WTC11 (cell line): ENCODE results near the gene NAA60. TPM values are rescaled to one million over a fixed set of nuclear protein-coding genes. Genes with fewer than 3 reads are reported as not detected.
A peak's percentile ranks its signal among the peaks of the same experiment; 100 is the strongest.

ENCODE experiments used
- ATAC-seq: fragments of 200-7000 bp; cut with Tn5 transposase; 2 replicates; pipeline ENCODE4 v1.10.0; 2021; ENCODE audit warnings: mild to moderate bottlenecking, moderate library complexity
- CTCF ChIA-PET: fragments of 300-600 bp; sonication (Branson Sonifier 250); formaldehyde crosslinking; loops from one replicate; lab custom pipeline; 2021; ENCODE audit warnings: antibody characterized with exemption; lab: Charles Lee
- POLR2A ChIA-PET: fragments of 350-600 bp; sonication (Branson Sonifier 250); formaldehyde crosslinking; loops from one replicate; lab custom pipeline; 2021; ENCODE audit warnings: antibody characterized with exemption; lab: Charles Lee
- DNase-seq: peaks from one replicate; pipeline ENCODE4 v3.0.0; 2021; ENCODE audit warnings: low spot score
- H3K27ac Mint-ChIP-seq: 2 replicates; pipeline ENCODE4 v1.8.0; 2021; ENCODE audit warnings: mixed read lengths
- H3K27me3 Mint-ChIP-seq: 2 replicates; pipeline ENCODE4 v1.8.0; 2021; ENCODE audit warnings: low read depth, mild to moderate bottlenecking, moderate library complexity, mixed read lengths
- H3K36me3 Mint-ChIP-seq: 2 replicates; pipeline ENCODE4 v1.8.0; 2021; ENCODE audit warnings: mixed read lengths
- H3K4me1 Mint-ChIP-seq: 2 replicates; pipeline ENCODE4 v1.8.0; 2022; ENCODE audit warnings: mixed read lengths
- H3K4me3 Mint-ChIP-seq: 2 replicates; pipeline ENCODE4 v1.8.0; 2021; ENCODE audit warnings: mild to moderate bottlenecking, moderate library complexity, mixed read lengths
- H3K9me3 Mint-ChIP-seq: 2 replicates; pipeline ENCODE4 v1.8.0; 2021; ENCODE audit warnings: mixed read lengths
- ARID4B ChIP-seq: sonication (generic); formaldehyde crosslinking; IDR thresholded peaks from 2 replicates; pipeline ENCODE4 v1.8.0; 2023; ENCODE audit warnings: missing genetic modification reagents, mild to moderate bottlenecking, borderline replicate concordance
- ATF1 ChIP-seq: sonication (generic); formaldehyde crosslinking; IDR thresholded peaks from 2 replicates; pipeline ENCODE4 v1.8.1; 2023; ENCODE audit warnings: mild to moderate bottlenecking, moderate library complexity, missing genetic modification reagents
- CBFB ChIP-seq: sonication (generic); formaldehyde crosslinking; IDR thresholded peaks from 2 replicates; pipeline ENCODE4 v1.8.1; 2022; ENCODE audit warnings: mild to moderate bottlenecking, low read depth, missing genetic modification reagents
- ESRRA ChIP-seq: sonication (generic); formaldehyde crosslinking; IDR thresholded peaks from 2 replicates; pipeline ENCODE4 v1.8.1; 2022; ENCODE audit warnings: mild to moderate bottlenecking, missing genetic modification reagents, borderline replicate concordance
- FOXP1 ChIP-seq: sonication (generic); formaldehyde crosslinking; IDR thresholded peaks from 2 replicates; pipeline ENCODE4 v1.8.0; 2022; ENCODE audit warnings: missing genetic modification reagents, mild to moderate bottlenecking, moderate library complexity, borderline replicate concordance
- GTF2I ChIP-seq: fragments of 250-450 bp; sonication (Bioruptor Pico); conservative IDR thresholded peaks from 2 replicates; pipeline ENCODE4 v1.4.0; 2021; ENCODE audit warnings: mild to moderate bottlenecking
- HMGA2 ChIP-seq: fragments of 250-450 bp; sonication (Bioruptor Pico); IDR thresholded peaks from 2 replicates; pipeline ENCODE4 v1.4.0; 2021; ENCODE audit warnings: mild to moderate bottlenecking, moderate library complexity
- JUN ChIP-seq: sonication (generic); formaldehyde crosslinking; IDR thresholded peaks from 2 replicates; pipeline ENCODE4 v1.8.0; 2023; ENCODE audit warnings: mild to moderate bottlenecking, missing genetic modification reagents
- MLX ChIP-seq: sonication (generic); formaldehyde crosslinking; IDR thresholded peaks from 2 replicates; pipeline ENCODE4 v1.8.1; 2023; ENCODE audit warnings: mild to moderate bottlenecking, missing genetic modification reagents, moderate library complexity
- MYBL2 ChIP-seq: sonication (generic); formaldehyde crosslinking; IDR thresholded peaks from 2 replicates; pipeline ENCODE4 v1.8.1; 2023; ENCODE audit warnings: mild to moderate bottlenecking, moderate library complexity, missing genetic modification reagents
- NFYB ChIP-seq: sonication (generic); formaldehyde crosslinking; conservative IDR thresholded peaks from 2 replicates; pipeline ENCODE4 v1.8.0; 2022; ENCODE audit warnings: low read depth, missing genetic modification reagents
- SMAD4 ChIP-seq: sonication (generic); formaldehyde crosslinking; IDR thresholded peaks from 2 replicates; pipeline ENCODE4 v1.8.0; 2022; ENCODE audit warnings: mild to moderate bottlenecking, missing genetic modification reagents
- TEAD1 ChIP-seq: sonication (generic); formaldehyde crosslinking; IDR thresholded peaks from 2 replicates; pipeline ENCODE4 v1.8.0; 2022; ENCODE audit warnings: mild to moderate bottlenecking, missing genetic modification reagents
- TP53 ChIP-seq: sonication (generic); formaldehyde crosslinking; IDR thresholded peaks from 2 replicates; pipeline ENCODE4 v1.8.1; 2023; ENCODE audit warnings: mild to moderate bottlenecking, missing genetic modification reagents
- total RNA-seq: library from RNA; stranded (reverse); gene quantifications from 3 replicates; pipeline ENCODE4 v1.2.3, GENCODE V29; 2021
- TF ChIP-seq, protein P1 (sequence below): sonication (generic); formaldehyde crosslinking; IDR thresholded peaks from 2 replicates; pipeline ENCODE4 v1.8.0; 2022; ENCODE audit warnings: mild to moderate bottlenecking, missing genetic modification reagents
- TF ChIP-seq, protein P2 (sequence below): sonication (generic); formaldehyde crosslinking; IDR thresholded peaks from 2 replicates; pipeline ENCODE4 v1.8.1; 2022; ENCODE audit warnings: missing genetic modification reagents, borderline replicate concordance
- TF ChIP-seq, protein P3 (sequence below): sonication (generic); formaldehyde crosslinking; conservative IDR thresholded peaks from 2 replicates; pipeline ENCODE4 v1.8.1; 2022; ENCODE audit warnings: mild to moderate bottlenecking, missing genetic modification reagents

The NAA60 gene
- total RNA-seq, 1 experiment from 2014 or later: 50.3 TPM

DNA sequence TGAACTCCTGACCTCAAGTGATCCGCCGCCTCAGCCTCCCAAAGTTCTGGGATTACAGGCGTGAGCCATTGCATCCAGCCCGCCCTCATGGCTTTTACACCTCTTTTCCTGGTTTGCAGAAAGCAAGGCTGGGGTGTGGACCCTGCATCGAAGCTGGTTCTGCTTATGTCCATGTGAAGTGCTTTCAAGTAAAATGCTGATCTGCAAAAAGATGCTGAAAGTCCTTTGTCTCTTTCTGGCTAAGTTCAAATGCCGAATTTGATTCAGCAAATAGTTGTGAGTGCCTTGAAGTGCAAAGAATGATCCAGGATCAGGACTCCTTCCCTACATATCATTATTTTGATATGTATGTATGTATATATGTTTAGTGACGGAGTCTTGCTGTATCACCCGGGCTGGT lies 17.1 kb downstream of the NAA60 start:
- ChIA-PET POLR2A (no interaction called here), CTCF (no interaction called here)

GRCh38 chr16:3461151-3461550 lies 17.7 kb downstream of the NAA60 start:
- Mint-ChIP-seq H3K9me3 (no peaks in the 10 kb centered on the region), H3K4me3 (no peak overlapping the region), H3K27ac (peak overlapping the region; percentile 65; the same call in 1 of the 2 replicates), H3K27me3 (no peaks in the 10 kb centered on the region), H3K36me3 (0 out of 2 replicates have a peak, but pooled peaks cover 3% of the 10 kb centered on the region), H3K4me1 (peaks cover 53% of the 10 kb centered on the region)
- DNase-seq (no peak), ATAC-seq (no peak)
- POLR2A ChIA-PET: no interaction called here
- no peak for TF ChIP-seq ATF1 (CRISPR knock-in tag)
- no peak for TF ChIP-seq ESRRA (CRISPR knock-in tag)
- no peak for TF ChIP-seq TP53
- CTCF ChIA-PET: no interaction called here

More for the DNA sequence above, 17.1 kb downstream of the NAA60 start:
- Mint-ChIP-seq H3K9me3 (no peaks in the 10 kb centered on the region), H3K4me1 (peaks cover 51% of the 10 kb centered on the region), H3K27me3 (no peaks in the 10 kb centered on the region), H3K27ac (no peak overlapping the region), H3K36me3 (0 out of 2 replicates have a peak, but pooled peaks cover under 1% of the 10 kb centered on the region), H3K4me3 (peak overlapping the region; percentile 87; the same call in 1 of the 2 replicates)
- ATAC-seq (no peak), DNase-seq (no peak)
- TF ChIP-seq TEAD1 (CRISPR knock-in tag) (no peak), HMGA2 (CRISPR knock-in tag) (no peak), NFYB (CRISPR knock-in tag) (no peak), MYBL2 (no peak), SMAD4 (CRISPR knock-in tag) (no peak), ARID4B (CRISPR knock-in tag) (no peak), CBFB (no peak)
- TF ChIP-seq, protein P1, sequence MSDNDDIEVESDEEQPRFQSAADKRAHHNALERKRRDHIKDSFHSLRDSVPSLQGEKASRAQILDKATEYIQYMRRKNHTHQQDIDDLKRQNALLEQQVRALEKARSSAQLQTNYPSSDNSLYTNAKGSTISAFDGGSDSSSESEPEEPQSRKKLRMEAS (CRISPR knock-in tag): no peak

DNA sequence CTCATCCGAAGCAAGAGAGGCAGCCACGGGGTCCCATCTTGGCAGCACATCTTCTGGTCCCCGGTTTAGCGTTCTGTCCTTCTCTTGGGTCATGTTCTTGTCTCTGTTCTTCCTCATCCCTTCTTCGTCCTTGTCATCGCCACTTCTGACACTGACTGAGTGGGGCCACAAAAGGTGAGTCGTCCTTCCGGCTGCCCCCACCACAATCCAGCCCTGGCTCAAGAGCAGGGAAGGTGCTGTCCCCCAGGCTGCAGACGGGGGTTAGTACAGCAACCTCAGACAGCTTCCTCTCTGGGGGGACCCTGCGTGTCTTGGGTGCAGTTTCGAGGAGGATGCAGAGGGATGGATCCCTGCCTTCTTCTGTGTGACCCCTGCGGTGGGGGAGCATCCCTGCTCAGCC lies 21.8 kb downstream of the NAA60 start:
- POLR2A ChIA-PET: no interaction called here
- peaks cover 13% of the 10 kb centered on the region; the same call in 1 of the 2 replicates for H3K36me3 Mint-ChIP-seq
- TF ChIP-seq ARID4B (CRISPR knock-in tag) (no peak), GTF2I (CRISPR knock-in tag) (no peak), FOXP1 (CRISPR knock-in tag) (no peak), MLX (CRISPR knock-in tag) (no peak), JUN (no peak)
- TF ChIP-seq, protein P2, sequence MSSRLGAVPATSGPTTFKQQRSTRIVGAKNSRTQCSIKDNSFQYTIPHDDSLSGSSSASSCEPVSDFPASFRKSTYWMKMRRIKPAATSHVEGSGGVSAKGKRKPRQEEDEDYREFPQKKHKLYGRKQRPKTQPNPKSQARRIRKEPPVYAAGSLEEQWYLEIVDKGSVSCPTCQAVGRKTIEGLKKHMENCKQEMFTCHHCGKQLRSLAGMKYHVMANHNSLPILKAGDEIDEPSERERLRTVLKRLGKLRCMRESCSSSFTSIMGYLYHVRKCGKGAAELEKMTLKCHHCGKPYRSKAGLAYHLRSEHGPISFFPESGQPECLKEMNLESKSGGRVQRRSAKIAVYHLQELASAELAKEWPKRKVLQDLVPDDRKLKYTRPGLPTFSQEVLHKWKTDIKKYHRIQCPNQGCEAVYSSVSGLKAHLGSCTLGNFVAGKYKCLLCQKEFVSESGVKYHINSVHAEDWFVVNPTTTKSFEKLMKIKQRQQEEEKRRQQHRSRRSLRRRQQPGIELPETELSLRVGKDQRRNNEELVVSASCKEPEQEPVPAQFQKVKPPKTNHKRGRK (CRISPR knock-in tag): no peak
- TF ChIP-seq, protein P3, sequence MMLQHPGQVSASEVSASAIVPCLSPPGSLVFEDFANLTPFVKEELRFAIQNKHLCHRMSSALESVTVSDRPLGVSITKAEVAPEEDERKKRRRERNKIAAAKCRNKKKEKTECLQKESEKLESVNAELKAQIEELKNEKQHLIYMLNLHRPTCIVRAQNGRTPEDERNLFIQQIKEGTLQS (CRISPR knock-in tag): no peak
- ATAC-seq: no peak
- no peaks in the 10 kb centered on the region for H3K9me3 Mint-ChIP-seq
- H3K4me3 Mint-ChIP-seq: no peak overlapping the region
- DNase-seq: no peak
- H3K27ac Mint-ChIP-seq: peak overlapping the region; percentile 85
- H3K27me3 Mint-ChIP-seq: no peaks in the 10 kb centered on the region
- CTCF ChIA-PET: interaction anchor here (1.0 kb wide), 1 partner anchor 26 kb away, joined by 3 read pairs; no protein-coding TSS in a partner anchor
- peaks cover 68% of the 10 kb centered on the region for H3K4me1 Mint-ChIP-seq
